Upper lobe of left lung (tissue), 6 donors: ENCODE data around the gene AP2S1. TPM values are rescaled to one million over a fixed set of nuclear protein-coding genes. Genes with fewer than 3 reads are reported as not detected.
A peak's percentile ranks its signal among the peaks of the same experiment; 100 is the strongest.

Experiments used
- ATAC-seq, 2 donors: fragments of 200-7000 bp; cut with Tn5 transposase; one replicate each; pipeline ENCODE4 v1.9.1; 2022; ENCODE audit warnings: mild to moderate bottlenecking in 2 of 2, moderate library complexity in 2 of 2; ENCODE audit not compliant: low FRiP score in 2 of 2
- DNase-seq, 2 donors: peaks; one replicate each; pipeline ENCODE4 v3.0.0-alpha.2; 2019 to 2020
- H3K27ac ChIP-seq, 4 donors: fragments of 200-600 bp; sonication (generic); one replicate each; pipeline ENCODE4 v1.5.1; 2016 to 2019
- H3K27me3 ChIP-seq, 4 donors: fragments of 200-600 bp; sonication (generic); one replicate each; pipeline ENCODE4 v1.5.1; 2017 to 2019
- H3K36me3 ChIP-seq, 4 donors: fragments of 200-600 bp; sonication (generic); one replicate each; pipeline ENCODE4 v1.5.1; 2016 to 2019
- H3K4me1 ChIP-seq, 4 donors: fragments of 200-600 bp; sonication (generic); one replicate each; pipeline ENCODE4 v1.5.1; 2018 to 2019
- H3K4me3 ChIP-seq, 4 donors: fragments of 200-600 bp; sonication (generic); one replicate each; pipeline ENCODE4 v1.5.1; 2017 to 2019; ENCODE audit warnings: mild to moderate bottlenecking in 2 of 4, moderate library complexity in 1 of 4
- H3K9me3 ChIP-seq, 4 donors: fragments of 200-600 bp; sonication (generic); one replicate each; pipeline ENCODE4 v1.5.1; 2018 to 2019
- EP300 ChIP-seq, 4 donors: sonication (generic); formaldehyde crosslinking; IDR thresholded peaks; one replicate each; pipeline ENCODE4 v1.5.1; 2017; ENCODE audit warnings: antibody characterized with exemption in 4 of 4, control low read depth in 2 of 4
- POLR2A ChIP-seq, 4 donors: fragments of 450-650 bp; IDR thresholded peaks; one replicate each; pipeline ENCODE4 v1.5.1; 2016 to 2017; ENCODE audit warnings: antibody characterized with exemption in 4 of 4, mild to moderate bottlenecking in 2 of 4
- POLR2AphosphoS5 ChIP-seq, 2 donors: sonication (generic); formaldehyde crosslinking; IDR thresholded peaks; one replicate each; pipeline ENCODE4 v1.5.1; 2017; ENCODE audit warnings: antibody characterized with exemption in 2 of 2
- WGBS, 2 donors: methylation state at CpG; one replicate each; pipeline ENCODE4 v1.1.5; 2017 to 2018; 5-methylcytosine and 5-hydroxymethylcytosine counted together
- total RNA-seq, 6 donors: library from RNA; depleted of rRNA in 4 of 6; stranded (reverse); fragments of >200 nt in 4 of 6; gene quantifications; one replicate each; pipeline versions ENCODE4 v1.1.0 to v1.2.1, GENCODE V29; 2016 to 2021
- TF ChIP-seq, protein P1 (sequence below), 6 experiments: fragments of 450-650 bp in 4 of 6; fragments of 200-600 bp in 2 of 6; sonication (generic) in 2 of 6; IDR thresholded peaks; one replicate each; pipeline ENCODE4 v1.5.1; 2016 to 2019; ENCODE audit warnings: antibody characterized with exemption in 6 of 6
- donor health status: DM: no; HTN: no; CAD: no; lungs with moderate emphysema.
- donor health status: DM: no; HTN: yes; CAD: no; lungs with severe emphysema.

The AP2S1 gene
- total RNA-seq, 6 donors from 2014 or later: 59.7 to 149 (median 113) TPM

DNA sequence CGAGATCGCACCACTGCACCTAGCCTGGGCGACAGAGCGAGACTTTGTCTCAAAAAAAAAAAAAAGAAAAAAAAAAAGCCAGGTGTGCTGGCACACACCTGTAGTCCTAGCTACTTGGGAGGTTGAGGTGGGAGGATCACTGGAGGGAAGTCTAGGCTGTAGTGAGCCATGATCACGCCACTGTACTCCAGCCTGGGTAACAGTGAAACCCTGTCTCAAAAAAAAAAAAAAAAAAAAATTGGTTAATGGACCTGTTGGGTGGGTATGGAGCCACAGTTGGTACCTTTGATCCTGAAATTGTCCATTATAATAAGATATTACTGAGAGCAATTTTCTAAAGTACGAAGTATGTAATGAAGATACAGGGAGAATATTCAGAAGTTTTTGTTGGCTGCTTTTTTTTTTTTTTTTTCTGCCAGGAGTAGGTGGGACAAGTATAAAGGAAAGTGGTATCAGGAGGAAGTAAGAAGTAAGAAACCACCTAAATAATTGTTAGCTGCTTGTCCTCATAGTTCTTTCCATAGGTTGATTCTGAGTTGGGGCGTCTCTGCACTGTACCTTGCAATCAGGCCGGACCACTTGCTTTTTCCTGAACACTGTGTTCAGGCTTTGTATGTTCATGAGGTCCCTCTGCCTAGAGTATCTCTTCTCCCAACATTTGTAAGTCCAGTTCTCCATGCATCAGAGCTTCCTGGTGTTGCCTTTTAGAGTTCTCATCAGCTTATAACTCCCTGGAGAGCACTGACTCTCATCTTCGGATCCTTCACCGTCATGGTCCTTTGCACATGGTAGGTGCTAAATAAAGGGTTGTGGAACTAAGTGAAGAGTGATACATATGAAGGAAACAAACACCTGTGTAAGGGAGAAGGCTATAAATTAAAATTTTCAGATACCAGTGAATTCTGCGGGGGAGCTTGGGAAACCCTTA, 41.9 kb upstream of the AP2S1 start:
- Histone ChIP-seq H3K4me3 (no peak overlapping the region), H3K9me3 (no peaks in the 10 kb centered on the region), H3K27me3 (no peaks in the 10 kb centered on the region), H3K4me1 (peaks cover 0 to 26% (median 7%) of the 10 kb centered on the region in 4 donors), H3K27ac (no peak overlapping the region), H3K36me3 (no peaks in the 10 kb centered on the region)
- 93 to 96% methylated on average over 11 of the region's 11 CpGs for WGBS, 2 donors
- TF ChIP-seq POLR2AphosphoS5 (IDR thresholded peaks at IDR 0.05): no peak
- TF ChIP-seq EP300 (IDR thresholded peaks at IDR 0.05): no peak
- no peak for ATAC-seq
- no peak for DNase-seq

DNA sequence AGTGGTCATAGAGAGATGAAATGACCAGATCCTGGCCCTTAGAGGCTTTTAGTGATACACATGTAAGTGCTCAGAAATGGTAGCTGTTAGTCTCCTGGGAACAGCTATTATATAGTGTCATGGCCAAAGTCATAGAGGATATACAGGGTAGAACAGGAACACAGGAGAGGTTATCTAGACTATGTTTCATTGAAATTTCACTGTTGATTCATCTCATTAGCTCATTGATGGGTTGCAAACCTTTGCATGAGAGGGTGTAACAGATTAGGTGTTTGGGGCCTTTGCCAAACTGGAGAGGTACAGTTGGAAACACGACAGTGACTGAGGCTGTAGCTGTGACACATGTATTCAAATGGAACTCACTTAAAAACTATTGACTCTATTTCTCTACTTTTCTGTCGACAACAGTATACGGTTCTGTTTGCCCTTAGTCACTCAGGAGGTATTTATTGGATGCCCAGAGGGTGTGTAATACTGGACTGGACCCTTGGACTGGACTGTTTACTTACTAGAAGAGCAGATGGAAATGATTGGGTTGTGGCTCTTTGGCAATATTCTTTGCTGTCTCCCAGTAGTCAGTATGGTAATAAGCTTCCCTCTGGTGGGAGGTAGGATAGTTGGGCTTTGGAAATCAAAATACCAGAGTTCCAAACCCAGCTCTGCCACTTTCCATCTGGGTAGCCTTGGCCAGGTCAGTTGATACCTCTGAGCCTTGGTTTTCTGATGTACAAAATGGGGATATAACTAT, 40.0 kb upstream of the AP2S1 start:
- Histone ChIP-seq H3K4me1 (peaks cover 0 to 13% (median 8%) of the 10 kb centered on the region in 4 donors), H3K27me3 (no peaks in the 10 kb centered on the region), H3K27ac (peak overlapping the region in 1 of 4 donors; percentile 21), H3K4me3 (no peak overlapping the region), H3K36me3 (no peaks in the 10 kb centered on the region), H3K9me3 (no peaks in the 10 kb centered on the region)
- TF ChIP-seq EP300 (IDR thresholded peaks at IDR 0.05): no peak
- TF ChIP-seq POLR2A (IDR thresholded peaks at IDR 0.05): no peak
- TF ChIP-seq, protein P1, sequence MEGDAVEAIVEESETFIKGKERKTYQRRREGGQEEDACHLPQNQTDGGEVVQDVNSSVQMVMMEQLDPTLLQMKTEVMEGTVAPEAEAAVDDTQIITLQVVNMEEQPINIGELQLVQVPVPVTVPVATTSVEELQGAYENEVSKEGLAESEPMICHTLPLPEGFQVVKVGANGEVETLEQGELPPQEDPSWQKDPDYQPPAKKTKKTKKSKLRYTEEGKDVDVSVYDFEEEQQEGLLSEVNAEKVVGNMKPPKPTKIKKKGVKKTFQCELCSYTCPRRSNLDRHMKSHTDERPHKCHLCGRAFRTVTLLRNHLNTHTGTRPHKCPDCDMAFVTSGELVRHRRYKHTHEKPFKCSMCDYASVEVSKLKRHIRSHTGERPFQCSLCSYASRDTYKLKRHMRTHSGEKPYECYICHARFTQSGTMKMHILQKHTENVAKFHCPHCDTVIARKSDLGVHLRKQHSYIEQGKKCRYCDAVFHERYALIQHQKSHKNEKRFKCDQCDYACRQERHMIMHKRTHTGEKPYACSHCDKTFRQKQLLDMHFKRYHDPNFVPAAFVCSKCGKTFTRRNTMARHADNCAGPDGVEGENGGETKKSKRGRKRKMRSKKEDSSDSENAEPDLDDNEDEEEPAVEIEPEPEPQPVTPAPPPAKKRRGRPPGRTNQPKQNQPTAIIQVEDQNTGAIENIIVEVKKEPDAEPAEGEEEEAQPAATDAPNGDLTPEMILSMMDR (IDR thresholded peaks at IDR 0.05): no peak
- no peak for TF ChIP-seq POLR2AphosphoS5 (IDR thresholded peaks at IDR 0.05)
- DNase-seq (no peak), ATAC-seq (peak in 1 of 2 donors; percentile 68)
- 54 to 56% methylated on average over 3 of the region's 3 CpGs for WGBS, 2 donors

DNA sequence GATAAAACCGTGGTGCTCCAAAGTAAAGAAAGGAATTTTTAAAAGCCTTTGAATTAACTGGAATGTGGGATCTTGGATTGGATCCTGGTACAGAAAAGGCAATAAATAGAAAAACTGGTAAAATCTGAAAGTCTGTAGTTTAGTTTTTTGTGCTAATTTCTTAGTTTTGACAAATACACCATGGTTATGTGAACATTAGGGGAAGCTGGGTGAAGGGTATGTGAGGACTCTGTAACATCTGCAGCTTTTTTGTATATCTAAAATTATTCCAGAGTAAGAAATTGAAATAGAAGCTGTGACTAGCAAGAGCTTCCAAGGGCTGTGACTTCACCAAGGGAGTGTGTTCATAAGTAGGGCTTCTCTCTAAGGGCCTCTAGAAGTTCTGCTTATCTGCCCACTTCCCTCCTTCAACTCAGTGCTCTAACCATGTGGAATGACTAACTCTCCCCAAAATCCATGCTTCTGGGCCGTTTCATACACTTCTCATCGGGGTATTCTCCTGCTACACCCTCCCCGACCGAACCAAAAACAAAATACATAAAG, 36.7 kb upstream of the AP2S1 start:
- H3K9me3 ChIP-seq: no peaks in the 10 kb centered on the region
- DNase-seq: no peak
- H3K4me3 ChIP-seq: no peak overlapping the region
- H3K27ac ChIP-seq: no peak overlapping the region
- H3K4me1 ChIP-seq: peaks cover 0 to 21% (median 14%) of the 10 kb centered on the region in 4 donors
- TF ChIP-seq POLR2A (IDR thresholded peaks at IDR 0.05) (no peak), POLR2AphosphoS5 (IDR thresholded peaks at IDR 0.05) (no peak), EP300 (IDR thresholded peaks at IDR 0.05) (no peak)
- TF ChIP-seq, protein P1 (IDR thresholded peaks at IDR 0.05): no peak
- WGBS, 2 donors: 86 to 94% methylated on average over 5 of the region's 5 CpGs
- ATAC-seq: peak in 1 of 2 donors; percentile 55
- no peaks in the 10 kb centered on the region for H3K36me3 ChIP-seq
- no peaks in the 10 kb centered on the region for H3K27me3 ChIP-seq

DNA sequence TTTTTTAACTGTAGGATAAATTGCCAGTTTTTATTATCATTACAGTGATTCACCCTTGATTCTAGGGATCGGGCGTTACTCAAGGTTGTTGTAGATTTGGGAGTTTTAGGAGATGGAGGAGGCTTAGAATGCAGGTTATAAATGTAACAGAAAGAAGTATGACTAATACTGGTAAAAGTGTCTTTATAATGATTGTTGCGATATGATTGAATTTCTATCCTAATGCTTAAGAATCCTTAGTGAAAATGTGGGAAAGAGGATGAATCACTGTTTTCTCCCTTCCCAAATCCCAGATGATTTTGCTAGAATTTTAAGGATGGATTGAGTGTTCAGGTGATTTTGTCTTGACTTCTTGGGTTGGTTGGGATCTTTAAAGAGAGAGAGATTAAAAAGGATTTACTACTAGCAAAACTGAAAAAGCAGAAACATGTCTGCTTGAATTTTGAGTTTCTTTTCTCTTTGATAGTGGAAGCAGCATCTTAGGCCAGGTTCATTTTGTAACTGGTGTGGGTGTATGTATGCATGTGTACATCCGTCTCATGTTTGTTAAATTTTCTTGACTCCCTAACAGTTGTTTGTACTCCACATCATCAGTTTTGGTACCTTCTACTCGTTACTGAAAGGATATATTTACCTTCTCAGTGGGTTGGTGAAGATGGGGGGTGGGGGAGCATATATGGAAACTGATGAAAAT, 36.0 kb upstream of the AP2S1 start:
- Histone ChIP-seq H3K4me1 (peaks cover 0 to 22% (median 14%) of the 10 kb centered on the region in 4 donors), H3K27me3 (no peaks in the 10 kb centered on the region), H3K27ac (no peak overlapping the region), H3K9me3 (no peaks in the 10 kb centered on the region), H3K36me3 (no peaks in the 10 kb centered on the region), H3K4me3 (no peak overlapping the region)
- ATAC-seq (no peak), DNase-seq (no peak)
- WGBS, 2 donors: 84 to 89% methylated on average over 5 of the region's 5 CpGs
- TF ChIP-seq, protein P1 (IDR thresholded peaks at IDR 0.05): no peak
- TF ChIP-seq POLR2A (IDR thresholded peaks at IDR 0.05) (no peak), EP300 (IDR thresholded peaks at IDR 0.05) (no peak), POLR2AphosphoS5 (IDR thresholded peaks at IDR 0.05) (no peak)
